Stimulated activated CD8-positive, alpha-beta memory T cell treated with anti-CD3 and anti-CD28 coated beads, Interleukin-12 subunit alpha, Interleukin-12 subunit beta, amount 100 ng/mL, for 24 hours (primary cell): ENCODE measurements around the gene CYP2J2.
A peak's percentile ranks its signal among the peaks of the same experiment; 100 is the strongest.
"Not testable (repeated sequence)": the region's sequence is repeated elsewhere in the genome, so short reads cannot be mapped to it uniquely, and the experiment has no call there.

Source experiments
- DNase-seq: peaks from one replicate; pipeline ENCODE4 v3.0.0-alpha.2; 2020; ENCODE audit errors: extremely low read depth

The CYP2J2 gene

GRCh38 chr1:59926381-59927123 lies at the start of gene CYP2J2:
Gene CYP2J2, minus strand, starts transcription at chr1:59926773. Its CDS starts 27 bp downstream, at chr1:59926746.
- peak; percentile 17 for DNase-seq

GRCh38 chr1:59973719-59974118 lies 47.1 kb upstream of the CYP2J2 start:
- no peak for DNase-seq

GRCh38 chr1:59972216-59972927 lies 45.8 kb upstream of the CYP2J2 start:
- no peak for DNase-seq

GRCh38 chr1:59971464-59971911 lies 44.9 kb upstream of the CYP2J2 start:
- no peak for DNase-seq

GRCh38 chr1:59969542-59970175 lies 43.1 kb upstream of the CYP2J2 start:
- DNase-seq: not testable (repeated sequence)

- not testable (repeated sequence) for DNase-seq
Observed at GRCh38 chr1:59968746-59969145, 42.2 kb upstream of the CYP2J2 start.

- no peak for DNase-seq
Observed at GRCh38 chr1:59967780-59968179, 41.2 kb upstream of the CYP2J2 start.

GRCh38 chr1:59967141-59967697 lies 40.6 kb upstream of the CYP2J2 start:
- no peak for DNase-seq

GRCh38 chr1:59952065-59952464 lies 25.5 kb upstream of the CYP2J2 start:
- DNase-seq: no peak

- DNase-seq: no peak
Observed at GRCh38 chr1:59949648-59950047, 23.1 kb upstream of the CYP2J2 start.

GRCh38 chr1:59948990-59949389 lies 22.4 kb upstream of the CYP2J2 start:
- DNase-seq: no peak

- peak; percentile 1 for DNase-seq
Observed at GRCh38 chr1:59947047-59947938, 20.7 kb upstream of the CYP2J2 start.

GRCh38 chr1:59945790-59946189 lies 19.2 kb upstream of the CYP2J2 start:
- no peak for DNase-seq

GRCh38 chr1:59939393-59939792 lies 12.8 kb upstream of the CYP2J2 start:
- no peak for DNase-seq

GRCh38 chr1:59937636-59938210 lies 11.2 kb upstream of the CYP2J2 start:
- no peak for DNase-seq

- no peak for DNase-seq
Observed at GRCh38 chr1:59936358-59936821, 9.8 kb upstream of the CYP2J2 start.

- DNase-seq: no peak
Observed at GRCh38 chr1:59928996-59929395, 2.4 kb upstream of the CYP2J2 start.

- DNase-seq: no peak
Observed at GRCh38 chr1:59927213-59927612, 640 bp upstream of the CYP2J2 start.

- no peak for DNase-seq
Observed at GRCh38 chr1:59924653-59925052, 1.9 kb downstream of the CYP2J2 start.

GRCh38 chr1:59921258-59921899 lies 5.2 kb downstream of the CYP2J2 start:
- not testable (repeated sequence) for DNase-seq
